ENCODE data around the gene NGFR.

Gene NGFR

GRCh38 chr17:49518346-49519078 is 23.4 kb downstream of the NGFR start:
- no peak for DNase-seq

DNA sequence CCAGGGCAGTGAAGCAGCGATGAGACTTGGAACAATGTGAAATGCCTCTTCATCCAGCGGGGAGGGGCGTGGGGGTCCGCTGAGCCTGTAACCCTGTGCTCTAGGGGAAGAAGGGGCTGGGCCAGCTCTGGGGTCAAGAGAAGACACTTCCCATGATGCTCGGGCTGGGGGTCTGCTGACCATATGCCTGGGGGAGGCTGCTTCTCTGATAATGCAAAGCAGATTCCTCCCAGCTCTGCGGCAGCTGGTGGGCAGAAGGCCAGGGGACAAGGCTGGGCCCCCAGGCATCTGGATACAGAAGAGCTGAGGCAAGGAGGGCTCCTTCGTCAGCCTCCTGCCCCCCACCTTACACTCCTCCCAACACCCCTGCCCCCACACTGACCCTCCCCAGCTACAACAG is 24.7 kb downstream of the NGFR start:
- DNase-seq = no peak

DNA sequence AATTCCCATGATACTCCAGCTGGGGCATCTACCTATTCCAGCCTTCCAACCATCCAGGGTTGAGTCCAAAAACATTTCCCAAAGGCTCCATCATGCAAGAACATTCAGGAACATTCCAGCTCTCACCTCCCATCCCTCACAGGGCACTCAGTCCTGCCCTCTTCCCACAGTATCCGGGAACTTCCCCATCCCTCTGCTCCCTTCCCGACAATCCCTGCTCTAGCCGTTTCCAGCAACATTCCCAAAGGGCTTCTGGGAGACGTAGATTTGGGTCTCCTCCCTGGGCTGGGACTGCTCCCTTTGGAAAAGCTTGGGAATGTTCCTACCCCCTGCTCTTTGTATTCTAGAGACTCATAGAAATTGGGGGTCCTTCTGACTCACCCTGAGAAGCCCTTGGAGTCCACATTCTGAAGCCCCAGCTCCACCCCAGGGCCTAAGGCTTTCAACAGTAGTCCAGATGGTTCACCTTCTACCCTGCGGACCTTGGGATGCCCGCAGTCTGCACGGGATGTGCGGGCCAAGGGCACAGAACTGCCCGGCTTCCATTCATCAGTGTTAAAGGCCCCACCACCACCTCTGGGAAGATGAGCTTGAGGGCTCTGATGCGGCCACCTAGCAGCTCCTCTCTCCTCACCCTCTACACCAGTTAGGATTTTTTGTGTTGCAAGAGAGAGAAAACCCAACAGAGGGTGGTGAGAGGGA is 25.4 kb downstream of the NGFR start:
- DNase-seq = no peak

- DNase-seq = no peak
Observed at GRCh38 chr17:49521088-49521450, 26.0 kb downstream of the NGFR start.

GRCh38 chr17:49521471-49522356 is 26.6 kb downstream of the NGFR start:
- DNase-seq = no peak

GRCh38 chr17:49522357-49522890 is 27.3 kb downstream of the NGFR start:
- no peak for DNase-seq

- no peak for DNase-seq
Observed at GRCh38 chr17:49523196-49523595, 28.1 kb downstream of the NGFR start.

GRCh38 chr17:49523706-49524472 is 28.8 kb downstream of the NGFR start:
- no peak for DNase-seq

DNA sequence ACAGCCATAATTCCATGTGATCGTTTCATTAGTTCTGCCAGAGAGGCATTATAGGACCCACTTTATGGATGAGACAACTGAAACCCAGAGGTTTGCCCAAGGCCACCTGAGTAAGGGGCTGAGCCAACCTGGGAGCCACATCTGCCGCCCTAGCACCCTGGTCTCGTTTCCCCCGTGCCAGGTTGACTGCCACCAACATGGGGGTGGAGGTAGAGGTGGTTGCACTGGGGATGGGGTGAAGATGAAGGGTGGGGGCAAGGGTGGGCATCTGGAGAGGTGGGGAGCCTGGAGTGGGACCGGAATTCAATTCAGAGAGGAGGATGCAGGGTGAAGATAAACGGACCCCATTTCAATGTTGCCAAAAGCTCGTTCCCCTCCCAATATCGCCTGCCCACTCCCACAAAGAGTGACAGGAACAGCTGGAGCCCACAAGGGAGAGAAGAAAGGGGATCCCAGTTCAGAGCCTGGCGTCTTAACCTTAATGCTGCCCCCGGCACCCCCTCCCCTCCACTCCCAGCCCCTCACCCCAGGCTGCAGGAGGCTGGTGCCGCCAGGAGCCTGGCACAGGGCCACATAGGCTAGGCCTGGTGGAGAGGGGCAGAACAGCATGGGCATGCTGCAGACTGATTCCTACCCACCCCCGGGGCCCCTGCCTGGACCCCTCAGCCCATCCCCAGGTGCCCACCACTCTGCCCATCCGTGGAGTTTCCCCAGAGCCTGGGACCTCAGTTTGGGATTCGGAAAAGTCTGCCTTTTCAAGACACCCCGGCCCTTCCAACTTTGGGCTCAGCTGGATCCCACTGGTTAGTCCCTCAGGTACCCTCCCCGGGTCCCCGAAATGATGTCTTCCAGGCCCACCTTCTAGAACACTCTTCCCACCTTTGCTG is 29.6 kb downstream of the NGFR start:
- DNase-seq = no peak

DNA sequence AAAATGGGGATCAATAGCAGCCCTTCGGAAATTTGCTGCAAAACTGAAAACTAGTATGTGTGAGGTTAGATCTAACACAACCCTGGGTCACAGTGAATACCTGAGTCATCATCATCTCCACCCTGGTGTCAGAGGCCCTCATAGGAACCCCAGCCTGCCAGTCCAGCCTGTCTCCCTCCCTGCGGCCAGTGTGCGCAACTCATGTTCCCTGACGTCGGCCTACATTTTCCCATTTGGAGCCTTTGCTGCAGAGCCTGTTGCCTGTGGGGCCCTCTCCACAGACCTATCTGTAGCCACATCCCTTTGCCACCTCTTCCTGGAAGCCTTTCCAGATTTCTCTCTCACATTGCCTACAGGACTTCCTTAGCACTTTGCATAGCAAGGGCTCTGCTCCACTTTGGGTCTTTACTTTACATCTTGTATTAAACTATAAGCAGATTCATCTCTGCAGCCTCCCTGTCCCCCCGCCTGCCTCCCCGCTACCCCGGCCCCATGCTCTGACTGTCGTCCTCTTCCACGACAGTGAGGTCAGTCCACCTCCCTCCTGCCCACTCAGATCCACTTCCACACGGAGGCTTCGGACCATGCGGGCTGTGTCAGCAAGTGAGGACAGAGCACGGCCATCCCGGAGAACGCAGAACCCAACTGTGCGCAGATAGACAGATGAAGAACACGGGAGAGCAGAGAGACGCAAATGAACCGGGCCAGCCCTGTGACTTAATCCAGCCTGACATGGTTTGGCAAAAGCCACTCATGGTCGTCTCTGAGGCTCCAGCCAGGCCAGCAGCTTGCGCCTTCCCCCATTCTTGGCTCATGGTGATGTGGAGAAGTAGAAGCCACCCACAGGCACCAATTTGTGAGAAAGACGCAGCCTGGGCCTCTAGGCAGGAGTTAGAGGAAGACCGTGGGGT is 31.0 kb downstream of the NGFR start:
- no peak for DNase-seq

DNA sequence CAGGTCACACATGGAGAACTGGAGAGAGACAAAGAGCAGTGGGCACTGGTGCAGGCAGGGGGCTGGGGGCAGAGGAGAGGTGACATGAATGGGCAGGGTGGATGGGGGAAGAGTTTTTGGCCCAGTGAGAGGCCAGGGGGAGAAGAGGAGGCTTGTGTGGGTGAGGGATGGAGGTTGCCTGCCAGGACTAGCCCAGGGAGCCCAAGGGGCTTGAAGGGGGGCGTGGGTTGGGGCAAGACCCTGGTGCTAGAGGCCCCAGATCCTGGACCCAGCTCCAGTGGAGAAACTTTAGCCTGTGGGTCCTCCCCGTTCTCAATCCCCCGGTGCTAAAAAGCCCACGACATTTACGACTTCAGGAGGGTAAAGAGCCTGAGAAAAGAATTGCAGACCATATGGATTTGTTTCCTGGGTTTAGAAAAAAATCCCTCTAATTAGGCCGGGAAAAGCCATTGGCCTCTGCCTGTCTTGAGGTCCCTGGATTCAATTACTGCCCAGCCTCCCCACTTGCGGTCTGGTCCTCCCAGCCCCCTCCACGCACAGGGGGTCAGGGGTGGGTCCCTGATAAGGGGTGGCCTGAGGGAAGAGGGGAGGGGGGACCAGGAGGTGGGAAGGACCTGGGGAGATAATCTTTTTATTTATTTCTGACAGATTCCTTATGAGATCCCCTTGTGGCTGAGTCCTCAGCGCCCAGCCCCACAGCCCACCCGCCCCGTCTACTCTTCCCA is 33.0 kb downstream of the NGFR start:
- DNase-seq = no peak

GRCh38 chr17:49528966-49529365 is 33.9 kb downstream of the NGFR start:
- DNase-seq = no peak

- DNase-seq = no peak
Observed at GRCh38 chr17:49530118-49530517, 35.0 kb downstream of the NGFR start.

- DNase-seq = no peak
Observed at GRCh38 chr17:49543860-49544259, 48.8 kb downstream of the NGFR start.

- no peak for DNase-seq
Observed at GRCh38 chr17:49545007-49545660, 50.0 kb downstream of the NGFR start.

- DNase-seq = no peak
Observed at GRCh38 chr17:49545806-49546545, 50.9 kb downstream of the NGFR start.

DNA sequence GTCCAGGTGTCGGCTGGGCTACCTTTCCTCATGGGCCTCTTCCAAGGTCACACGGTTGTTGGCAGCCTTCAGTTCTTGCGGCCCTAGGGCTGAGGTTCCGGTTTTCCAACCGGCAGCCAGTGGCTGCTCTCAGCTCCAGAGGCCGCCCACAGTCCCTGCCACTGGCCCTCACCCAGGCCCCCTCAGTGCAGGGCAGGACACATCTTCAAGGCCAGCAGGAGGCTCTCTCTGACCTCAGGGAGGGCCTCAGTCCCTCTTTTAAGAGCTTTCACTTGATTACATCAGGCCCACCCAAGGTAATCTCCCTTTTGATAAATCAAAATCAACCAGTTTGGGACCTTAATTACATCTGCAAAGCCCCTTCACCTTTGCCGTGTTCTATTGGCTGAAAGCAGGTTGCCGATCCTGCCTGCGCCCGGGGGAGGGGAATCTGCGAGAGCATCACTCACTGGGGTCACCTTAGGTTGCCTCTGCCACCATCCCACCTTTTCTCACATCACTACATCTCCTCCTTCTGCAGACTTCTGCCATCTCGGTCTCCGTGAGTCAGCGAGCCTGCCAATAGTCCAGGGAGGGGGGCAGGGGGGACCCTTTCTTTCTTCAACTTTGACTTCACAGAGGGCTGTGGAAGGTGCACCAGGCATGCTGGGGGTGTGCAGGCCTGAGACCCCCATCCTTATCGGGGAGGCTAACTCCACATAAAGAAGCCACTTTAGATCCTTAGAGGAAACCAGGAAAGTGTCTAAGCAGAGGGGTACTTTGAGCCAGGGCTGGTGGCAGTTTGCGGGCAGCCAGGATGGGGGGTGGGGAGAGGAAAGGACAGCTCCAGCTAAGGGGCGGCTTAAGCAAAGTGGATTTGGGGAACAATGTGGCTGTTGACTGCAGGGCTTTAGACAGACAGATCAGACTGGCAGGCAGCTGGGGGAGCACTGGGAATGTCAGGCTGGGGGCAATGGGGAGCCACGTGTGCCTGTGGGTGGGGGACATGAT is 51.7 kb downstream of the NGFR start:
- DNase-seq = no peak
